ENCODE measurements around the gene CARS1. TPM values are rescaled to one million over a fixed set of nuclear protein-coding genes. Genes with fewer than 3 reads are reported as not detected.
A peak's percentile ranks its signal among the peaks of the same experiment; 100 is the strongest.

Gene CARS1
- total and polyA plus RNA-seq, 12 donors, result 12.5 to 24.6 (median 15.9) TPM

DNA sequence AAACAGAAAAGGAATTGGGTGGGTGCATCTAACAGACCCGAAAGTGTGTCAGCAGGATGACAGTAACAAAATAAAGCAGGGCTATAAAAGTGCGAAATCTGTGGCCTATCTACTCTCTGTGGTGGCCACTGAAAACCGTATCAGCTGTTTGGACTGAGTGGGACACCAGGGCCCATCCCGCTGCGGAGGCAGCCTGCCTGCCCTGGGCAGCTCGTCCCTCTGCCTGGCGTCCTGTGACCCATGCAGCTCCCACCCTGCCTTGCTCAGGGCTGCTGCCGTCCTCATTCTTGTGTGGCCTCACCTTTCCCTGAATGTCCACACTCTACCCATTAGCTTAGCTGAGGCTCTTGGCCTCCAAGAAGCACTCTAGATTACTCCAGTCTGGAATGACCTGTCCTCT, 30.4 kb downstream of the CARS1 start:
- 95 to 96% methylated on average over 8 of the region's 8 CpGs for WGBS, 2 donors
- intact Hi-C loops (cut with DNase I), result loop anchor here in 1 of 10 donors (10.0 kb wide), 1 partner anchor 52 kb away; no protein-coding TSS in a partner anchor
- H3K27me3 ChIP-seq, result no peaks in the 10 kb centered on the region
- DNase-seq (no peak), ATAC-seq (no peak)
- H3K27ac ChIP-seq, result no peak overlapping the region
- peaks cover 0 to 85% (median 35%) of the 10 kb centered on the region in 9 donors for H3K36me3 ChIP-seq
- H3K4me1 ChIP-seq, result peaks cover 0 to 36% (median 16%) of the 10 kb centered on the region in 9 donors
- H3K4me3 ChIP-seq, result no peak overlapping the region
- TF ChIP-seq, protein P1, sequence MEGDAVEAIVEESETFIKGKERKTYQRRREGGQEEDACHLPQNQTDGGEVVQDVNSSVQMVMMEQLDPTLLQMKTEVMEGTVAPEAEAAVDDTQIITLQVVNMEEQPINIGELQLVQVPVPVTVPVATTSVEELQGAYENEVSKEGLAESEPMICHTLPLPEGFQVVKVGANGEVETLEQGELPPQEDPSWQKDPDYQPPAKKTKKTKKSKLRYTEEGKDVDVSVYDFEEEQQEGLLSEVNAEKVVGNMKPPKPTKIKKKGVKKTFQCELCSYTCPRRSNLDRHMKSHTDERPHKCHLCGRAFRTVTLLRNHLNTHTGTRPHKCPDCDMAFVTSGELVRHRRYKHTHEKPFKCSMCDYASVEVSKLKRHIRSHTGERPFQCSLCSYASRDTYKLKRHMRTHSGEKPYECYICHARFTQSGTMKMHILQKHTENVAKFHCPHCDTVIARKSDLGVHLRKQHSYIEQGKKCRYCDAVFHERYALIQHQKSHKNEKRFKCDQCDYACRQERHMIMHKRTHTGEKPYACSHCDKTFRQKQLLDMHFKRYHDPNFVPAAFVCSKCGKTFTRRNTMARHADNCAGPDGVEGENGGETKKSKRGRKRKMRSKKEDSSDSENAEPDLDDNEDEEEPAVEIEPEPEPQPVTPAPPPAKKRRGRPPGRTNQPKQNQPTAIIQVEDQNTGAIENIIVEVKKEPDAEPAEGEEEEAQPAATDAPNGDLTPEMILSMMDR (IDR thresholded peaks at IDR 0.05), result no peak
- no peaks in the 10 kb centered on the region for H3K9me3 ChIP-seq

DNA sequence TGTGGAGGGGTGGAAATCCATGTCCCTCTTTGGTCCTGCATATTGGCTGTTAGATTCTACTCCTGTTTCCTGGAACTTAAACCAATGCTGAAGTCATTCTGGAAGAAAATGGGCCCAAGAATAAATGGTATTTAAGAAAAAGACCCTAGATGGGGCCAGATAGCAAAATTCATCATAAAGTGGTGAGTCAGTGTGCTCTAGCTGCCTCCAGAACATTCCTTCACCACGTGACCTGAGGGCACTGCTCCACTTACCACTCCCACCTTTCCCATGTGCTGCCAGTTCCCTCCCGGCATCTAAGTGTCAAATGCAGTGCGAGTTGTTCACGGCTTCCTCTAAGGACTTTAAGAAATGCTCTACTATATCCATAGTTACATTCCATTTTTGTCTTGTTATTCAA, 34.2 kb downstream of the CARS1 start:
- DNase-seq, result no peak
- 91 to 93% methylated on average over 4 of the region's 4 CpGs for WGBS, 2 donors
- Histone ChIP-seq H3K9me3 (no peaks in the 10 kb centered on the region), H3K4me1 (peaks cover 0 to 21% (median 9%) of the 10 kb centered on the region in 9 donors), H3K4me3 (no peak overlapping the region), H3K36me3 (peaks cover 0 to 83% (median 38%) of the 10 kb centered on the region in 9 donors), H3K27me3 (no peaks in the 10 kb centered on the region), H3K27ac (peak overlapping the region in 1 of 10 donors; percentile 49)
- TF ChIP-seq, protein P1 (IDR thresholded peaks at IDR 0.05), result no peak
- intact Hi-C loops (cut with DNase I), result loop anchor here in 1 of 10 donors (10.0 kb wide), 1 partner anchor 48 kb away; no protein-coding TSS in a partner anchor
- no peak for ATAC-seq

DNA sequence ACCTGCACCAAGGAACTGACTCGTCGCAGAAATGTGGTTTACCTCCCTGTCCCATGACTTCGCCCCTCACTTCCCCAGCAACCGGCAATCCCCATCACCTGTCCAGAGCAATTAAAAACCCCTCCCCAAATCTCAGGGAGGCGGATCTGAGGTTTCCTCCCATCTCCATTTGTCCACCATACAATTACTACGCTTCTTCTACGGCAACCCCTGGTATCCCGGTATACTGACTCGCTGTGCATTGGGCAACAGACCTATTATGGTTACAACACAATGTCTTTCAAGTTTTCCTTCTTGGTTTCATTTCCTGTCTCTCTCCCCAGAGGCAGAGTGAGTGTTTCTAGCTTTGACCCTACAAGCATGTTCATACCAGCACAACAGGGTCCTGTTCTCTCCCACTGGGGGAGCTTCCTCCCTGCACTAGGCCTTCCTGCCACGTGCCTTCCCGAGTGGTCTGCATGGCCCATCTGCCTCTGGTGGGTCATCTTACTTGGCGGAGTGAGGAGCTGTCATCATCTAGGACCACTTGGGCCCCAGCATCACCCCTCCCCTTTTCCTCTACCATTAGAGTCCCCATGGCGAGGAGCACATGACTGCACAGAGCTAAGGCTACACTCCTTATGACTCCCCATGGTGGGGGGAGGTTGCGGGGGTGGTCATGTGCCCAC, 34.8 kb downstream of the CARS1 start:
- intact Hi-C loops (cut with DNase I), result loop anchor here in 1 of 10 donors (10.0 kb wide), 1 partner anchor 48 kb away; no protein-coding TSS in a partner anchor
- TF ChIP-seq, protein P1 (IDR thresholded peaks at IDR 0.05), result no peak
- no peaks in the 10 kb centered on the region for H3K27me3 ChIP-seq
- H3K27ac ChIP-seq, result peak overlapping the region in 1 of 10 donors; percentile 49
- no peaks in the 10 kb centered on the region for H3K9me3 ChIP-seq
- DNase-seq, result no peak
- H3K4me3 ChIP-seq, result no peak overlapping the region
- peaks cover 0 to 83% (median 40%) of the 10 kb centered on the region in 9 donors for H3K36me3 ChIP-seq
- 83 to 88% methylated on average over 14 of the region's 14 CpGs for WGBS, 2 donors
- peak in 5 of 8 donors; percentile 19 to 68 (median 39) for ATAC-seq
- peaks cover 0 to 21% (median 9%) of the 10 kb centered on the region in 9 donors for H3K4me1 ChIP-seq

DNA sequence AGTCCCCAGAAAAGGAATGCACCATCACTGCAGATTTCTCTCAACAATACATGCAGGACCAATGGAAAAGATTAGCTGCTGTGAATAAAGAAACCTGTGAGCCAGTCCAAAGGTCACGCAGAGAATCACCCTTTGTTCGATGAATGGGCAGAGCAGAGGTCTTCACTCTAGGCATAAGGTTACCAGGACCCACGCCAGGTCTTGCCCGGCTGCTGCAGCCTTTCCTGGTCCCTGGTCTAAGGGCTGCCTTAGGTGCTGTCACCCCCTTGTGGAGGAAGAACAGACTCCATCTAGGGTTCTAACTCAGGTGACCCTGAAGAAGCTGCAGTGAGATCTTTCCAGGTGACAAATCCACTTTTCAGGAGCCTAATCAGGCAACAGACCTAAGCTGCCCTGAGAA, 36.1 kb downstream of the CARS1 start:
- DNase-seq, result no peak
- H3K9me3 ChIP-seq, result no peaks in the 10 kb centered on the region
- no peak overlapping the region for H3K27ac ChIP-seq
- ATAC-seq, result peak in 6 of 8 donors; percentile 42 to 66 (median 58)
- whole genome bisulfite sequencing, 2 donors, result 56 to 58% methylated on average over 4 of the region's 4 CpGs
- peaks cover 0 to 84% (median 43%) of the 10 kb centered on the region in 9 donors for H3K36me3 ChIP-seq
- H3K27me3 ChIP-seq, result no peaks in the 10 kb centered on the region
- intact Hi-C loops (cut with DNase I), result loop anchor here in 1 of 10 donors (10.0 kb wide), 1 partner anchor 46 kb away; no protein-coding TSS in a partner anchor
- peaks cover 0 to 21% (median 9%) of the 10 kb centered on the region in 9 donors for H3K4me1 ChIP-seq
- TF ChIP-seq, protein P1 (IDR thresholded peaks at IDR 0.05), result peak in 8 of 9 donors; percentile 14 to 57 (median 51)
- no peak overlapping the region for H3K4me3 ChIP-seq
